ENCODE measurements around the gene C21orf91. TPM values are rescaled to one million over a fixed set of nuclear protein-coding genes. Genes with fewer than 3 reads are reported as not detected.

Gene C21orf91
- total RNA-seq, 1 experiment from 2014 or later, result 30.5 TPM

- Mint-ChIP-seq H3K9me3 (no peaks in the 10 kb centered on the region), H3K4me3 (no peak overlapping the region), H3K27ac (no peak overlapping the region; the same call in 1 of the 2 replicates), H3K36me3 (0 out of 2 replicates have a peak, but pooled peaks cover 2% of the 10 kb centered on the region), H3K4me1 (no peaks in the 10 kb centered on the region), H3K27me3 (ENCODE audit: low read depth) (no peaks in the 10 kb centered on the region)
- no peak for DNase-seq (ENCODE audit: low spot score)
- TF ChIP-seq ATF6 (CRISPR knock-in tag; IDR thresholded peaks at IDR 0.05), result no peak
- TF ChIP-seq ZBTB21 (CRISPR knock-in tag; IDR thresholded peaks at IDR 0.05; ENCODE audit: borderline replicate concordance), result no peak
- TF ChIP-seq SMAD4 (CRISPR knock-in tag; IDR thresholded peaks at IDR 0.05), result no peak
- TF ChIP-seq NR1H2 (CRISPR knock-in tag; IDR thresholded peaks at IDR 0.05), result no peak
- TF ChIP-seq NR2C2 (CRISPR knock-in tag; IDR thresholded peaks at IDR 0.05), result no peak
- TF ChIP-seq JAZF1 (CRISPR knock-in tag; IDR thresholded peaks at IDR 0.05), result no peak
- no peak for TF ChIP-seq HMGA2 (CRISPR knock-in tag; IDR thresholded peaks at IDR 0.05)
- no peak for TF ChIP-seq FOXP1 (CRISPR knock-in tag; IDR thresholded peaks at IDR 0.05; ENCODE audit: borderline replicate concordance)
- no peak for TF ChIP-seq ZNF232 (CRISPR knock-in tag; IDR thresholded peaks at IDR 0.05)
- TF ChIP-seq HMGXB4 (CRISPR knock-in tag; IDR thresholded peaks at IDR 0.05), result no peak
- TF ChIP-seq ZNF425 (CRISPR knock-in tag; conservative IDR thresholded peaks at IDR 0.05), result no peak
- TF ChIP-seq ARID4B (CRISPR knock-in tag; IDR thresholded peaks at IDR 0.05; ENCODE audit: borderline replicate concordance), result no peak
- no peak for TF ChIP-seq ZNF416 (CRISPR knock-in tag; IDR thresholded peaks at IDR 0.05)
- TF ChIP-seq PRRX2 (CRISPR knock-in tag; IDR thresholded peaks at IDR 0.05), result no peak
- no peak for TF ChIP-seq PREB (CRISPR knock-in tag; IDR thresholded peaks at IDR 0.05; ENCODE audit: borderline replicate concordance)
- no peak for TF ChIP-seq ZBTB43 (CRISPR knock-in tag; IDR thresholded peaks at IDR 0.05)
- no peak for TF ChIP-seq TEAD4 (CRISPR knock-in tag; IDR thresholded peaks at IDR 0.05)
- CTCF ChIA-PET, result no interaction called here
- ATAC-seq, result no peak
- POLR2A ChIA-PET, result no interaction called here
Measured at GRCh38 chr21:17853393-17854275, 34.5 kb upstream of the C21orf91 start.
